ENCODE results near the gene NFYC. TPM values are rescaled to one million over a fixed set of nuclear protein-coding genes. Genes with fewer than 3 reads are reported as not detected.

Gene NFYC
- total and polyA plus RNA-seq, 8 donors, result 54.6 to 98.1 (median 86.0) TPM

DNA sequence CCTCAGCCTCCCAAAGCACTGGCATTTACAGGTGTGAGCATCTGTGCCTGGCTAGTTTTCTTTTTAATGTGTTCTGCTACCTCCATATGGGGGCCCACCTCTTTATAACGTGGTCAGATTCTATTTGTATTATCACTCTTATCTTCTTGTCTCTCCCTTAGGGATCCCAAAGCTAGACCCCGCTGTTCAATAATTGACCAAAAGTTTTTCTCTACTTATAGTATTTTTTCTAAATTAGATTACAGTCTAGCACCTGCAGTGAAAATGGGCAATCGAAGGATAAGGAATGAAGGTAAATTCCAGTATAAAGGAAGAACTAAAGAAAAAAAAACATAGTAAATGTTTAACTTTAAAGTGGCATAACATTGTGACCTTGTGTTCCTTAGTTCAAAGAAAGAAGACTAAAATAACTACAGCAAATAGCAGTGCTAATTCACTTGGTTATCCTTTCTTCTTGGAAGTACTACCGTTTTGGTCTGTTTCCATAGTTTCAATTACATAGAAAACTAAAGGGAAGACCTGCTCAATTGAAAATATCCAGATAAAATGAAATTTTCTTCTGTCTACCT is 24.1 kb downstream of the NFYC start:
- Histone ChIP-seq H3K4me3 (no peak overlapping the region), H3K4me1 (peaks cover 32 to 81% of the 10 kb centered on the region in 2 donors), H3K36me3 (no peaks in the 10 kb centered on the region), H3K27ac (peak overlapping the region; percentile 6 to 46), H3K27me3 (no peaks in the 10 kb centered on the region), H3K9me3 (no peaks in the 10 kb centered on the region)
- DNase-seq (no peak), ATAC-seq (peak; percentile 46)
- intact Hi-C loops (cut with DNase I), result no loop called here
- TF ChIP-seq, protein P1, sequence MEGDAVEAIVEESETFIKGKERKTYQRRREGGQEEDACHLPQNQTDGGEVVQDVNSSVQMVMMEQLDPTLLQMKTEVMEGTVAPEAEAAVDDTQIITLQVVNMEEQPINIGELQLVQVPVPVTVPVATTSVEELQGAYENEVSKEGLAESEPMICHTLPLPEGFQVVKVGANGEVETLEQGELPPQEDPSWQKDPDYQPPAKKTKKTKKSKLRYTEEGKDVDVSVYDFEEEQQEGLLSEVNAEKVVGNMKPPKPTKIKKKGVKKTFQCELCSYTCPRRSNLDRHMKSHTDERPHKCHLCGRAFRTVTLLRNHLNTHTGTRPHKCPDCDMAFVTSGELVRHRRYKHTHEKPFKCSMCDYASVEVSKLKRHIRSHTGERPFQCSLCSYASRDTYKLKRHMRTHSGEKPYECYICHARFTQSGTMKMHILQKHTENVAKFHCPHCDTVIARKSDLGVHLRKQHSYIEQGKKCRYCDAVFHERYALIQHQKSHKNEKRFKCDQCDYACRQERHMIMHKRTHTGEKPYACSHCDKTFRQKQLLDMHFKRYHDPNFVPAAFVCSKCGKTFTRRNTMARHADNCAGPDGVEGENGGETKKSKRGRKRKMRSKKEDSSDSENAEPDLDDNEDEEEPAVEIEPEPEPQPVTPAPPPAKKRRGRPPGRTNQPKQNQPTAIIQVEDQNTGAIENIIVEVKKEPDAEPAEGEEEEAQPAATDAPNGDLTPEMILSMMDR (IDR thresholded peaks at IDR 0.05), result no peak

DNA sequence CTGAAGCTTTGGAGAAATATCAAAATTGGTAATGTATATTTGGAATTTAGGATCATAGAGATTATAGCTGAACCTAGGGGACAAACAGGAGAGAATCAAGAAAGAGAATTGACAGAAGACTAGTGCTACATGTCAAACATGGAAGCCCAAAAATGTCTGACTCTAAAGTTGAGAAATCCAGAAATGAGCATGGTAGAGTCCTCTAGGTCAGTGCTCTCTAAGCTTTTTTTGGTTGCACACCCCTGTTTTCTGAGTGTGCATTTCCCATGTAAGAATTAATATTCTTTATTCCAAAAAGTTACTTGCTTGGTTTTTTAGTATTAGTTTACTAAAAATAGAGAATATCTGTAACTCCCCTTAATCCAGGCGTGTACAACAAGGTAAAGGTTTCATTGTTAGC is 25.6 kb downstream of the NFYC start:
- ATAC-seq (no peak), DNase-seq (no peak)
- Histone ChIP-seq H3K36me3 (no peaks in the 10 kb centered on the region), H3K4me1 (peaks cover 21 to 74% of the 10 kb centered on the region in 2 donors), H3K27ac (peak overlapping the region; percentile 13 to 46), H3K9me3 (no peaks in the 10 kb centered on the region), H3K27me3 (no peaks in the 10 kb centered on the region), H3K4me3 (no peak overlapping the region)
- TF ChIP-seq, protein P1 (IDR thresholded peaks at IDR 0.05), result no peak
- intact Hi-C loops (cut with DNase I), result no loop called here

DNA sequence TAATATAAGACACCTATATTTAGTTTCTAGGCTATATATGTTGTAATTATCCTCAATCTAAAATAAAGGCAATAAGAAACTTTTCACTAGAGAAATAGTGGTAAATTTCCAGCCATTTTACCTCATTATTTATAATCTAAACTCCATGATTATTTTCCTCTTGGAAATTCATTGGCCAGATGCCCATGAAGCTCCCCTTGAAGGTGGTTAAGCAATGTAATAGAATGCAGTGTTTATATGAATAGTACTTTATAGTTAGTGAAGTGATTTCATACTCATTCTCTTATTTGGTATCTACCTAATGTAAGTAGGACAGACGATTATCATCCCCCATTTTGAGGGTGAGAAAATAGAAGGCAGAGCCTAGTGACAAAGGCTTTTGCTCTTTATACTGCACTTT is 26.5 kb downstream of the NFYC start:
- ATAC-seq (no peak), DNase-seq (no peak)
- Histone ChIP-seq H3K4me1 (peaks cover 12 to 71% of the 10 kb centered on the region in 2 donors), H3K4me3 (no peak overlapping the region), H3K27ac (no peak overlapping the region), H3K9me3 (no peaks in the 10 kb centered on the region), H3K36me3 (no peaks in the 10 kb centered on the region), H3K27me3 (no peaks in the 10 kb centered on the region)
- intact Hi-C loops (cut with DNase I), result no loop called here
- TF ChIP-seq, protein P1 (IDR thresholded peaks at IDR 0.05), result no peak

DNA sequence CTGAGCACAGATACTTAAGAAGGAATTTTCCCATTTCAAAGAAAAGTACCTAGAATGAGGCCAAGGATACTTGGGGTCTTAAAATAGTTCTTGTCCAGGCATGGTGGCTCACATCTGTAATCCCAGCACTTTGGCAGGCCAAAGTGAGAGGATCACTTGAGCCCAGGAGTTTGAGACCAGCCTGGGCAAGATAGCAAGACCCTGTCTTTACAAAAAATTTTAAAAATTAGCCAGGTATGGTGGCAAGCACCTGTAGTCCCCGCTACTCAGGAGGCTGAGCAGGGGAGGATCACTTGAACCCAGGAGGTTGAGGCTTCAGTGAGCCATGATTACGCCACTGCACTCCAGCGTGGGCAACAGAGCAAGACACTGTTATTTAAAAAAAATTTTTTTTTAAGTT is 29.0 kb downstream of the NFYC start:
- DNase-seq, result no peak
- H3K4me3 ChIP-seq, result no peak overlapping the region
- no peaks in the 10 kb centered on the region for H3K9me3 ChIP-seq
- H3K36me3 ChIP-seq, result no peaks in the 10 kb centered on the region
- no peaks in the 10 kb centered on the region for H3K27me3 ChIP-seq
- no peak overlapping the region for H3K27ac ChIP-seq
- ATAC-seq, result no peak
- peaks cover 13 to 68% of the 10 kb centered on the region in 2 donors for H3K4me1 ChIP-seq
- TF ChIP-seq, protein P1 (IDR thresholded peaks at IDR 0.05), result no peak
- intact Hi-C loops (cut with DNase I), result no loop called here

DNA sequence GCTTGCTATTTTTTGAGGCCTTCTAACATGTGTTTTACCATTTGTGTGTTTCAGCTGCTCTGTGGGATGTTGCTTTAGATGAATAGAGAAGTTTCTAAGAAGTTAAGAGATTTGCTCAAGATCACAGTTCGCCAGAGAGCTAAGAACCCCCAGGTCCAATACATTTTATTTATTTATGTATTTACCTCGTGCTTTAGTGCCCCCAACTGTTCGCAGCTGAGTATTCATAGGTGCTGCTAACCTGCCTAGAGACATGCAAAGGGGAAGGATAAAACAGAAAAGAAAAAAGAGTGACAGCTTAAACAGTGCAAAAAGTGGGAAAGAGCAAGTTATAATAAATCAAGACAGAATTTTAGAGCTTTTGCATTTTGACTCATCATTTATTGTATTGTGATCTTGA is 31.1 kb downstream of the NFYC start:
- no peak for ATAC-seq
- H3K9me3 ChIP-seq, result no peaks in the 10 kb centered on the region
- H3K36me3 ChIP-seq, result no peaks in the 10 kb centered on the region
- TF ChIP-seq, protein P1 (IDR thresholded peaks at IDR 0.05), result no peak
- H3K27me3 ChIP-seq, result no peaks in the 10 kb centered on the region
- intact Hi-C loops (cut with DNase I), result no loop called here
- H3K4me1 ChIP-seq, result peaks cover 12 to 54% of the 10 kb centered on the region in 2 donors
- DNase-seq, result no peak
- no peak overlapping the region for H3K27ac ChIP-seq
- no peak overlapping the region for H3K4me3 ChIP-seq
